Measurements from ENCODE around the gene DHRS9. TPM values are rescaled to one million over a fixed set of nuclear protein-coding genes. Genes with fewer than 3 reads are reported as not detected.

Gene DHRS9
- total and polyA plus RNA-seq, 2 of the 4 experiments (the other 2 are of a cell fraction), result not detected

DNA sequence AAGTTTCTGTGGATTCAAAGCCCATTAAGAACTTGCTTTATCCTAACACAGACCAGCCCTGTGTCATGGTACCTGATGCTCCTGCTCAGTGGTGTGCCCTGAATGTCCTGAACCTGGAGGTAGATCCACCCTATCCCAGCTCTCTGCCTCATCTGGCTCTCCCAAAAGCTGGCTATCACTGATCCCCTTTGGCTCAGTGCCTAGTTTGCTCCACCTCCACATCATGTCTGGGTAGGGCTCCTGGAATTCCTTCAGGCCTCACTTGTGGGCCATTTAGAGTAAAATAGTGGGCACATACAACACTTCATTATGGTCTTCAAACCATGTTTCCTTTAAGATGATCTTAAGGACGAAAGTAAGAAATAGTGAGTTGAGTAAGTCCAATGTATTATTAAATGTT is 33.5 kb upstream of the DHRS9 start:
- Histone ChIP-seq H3K9me1 (ENCODE audit: insufficient read depth, low read length) (no peaks in the 10 kb centered on the region), H3K9ac (ENCODE audit: low read depth, low read length) (no peak overlapping the region), H3K27me3 (ENCODE audit: control insufficient read depth, insufficient read depth, low read length) (no peaks in the 10 kb centered on the region), H3K56ac (ENCODE audit: extremely low read depth, insufficient read depth, low read length) (no peak overlapping the region), H2BK120ac (ENCODE audit: low read depth, low read length) (no peak overlapping the region), H3K9me3 (ENCODE audit: control insufficient read depth, insufficient read depth, low read length) (no peaks in the 10 kb centered on the region; the same call in 1 of the 2 replicates), H3K79me1 (ENCODE audit: low read depth in 1 of 2, low read length in 2 of 2) (no peaks in the 10 kb centered on the region), H2AK5ac (ENCODE audit: low read depth, low read length) (no peak overlapping the region), H3K4me3 (ENCODE audit: insufficient read depth, low read depth, low read length) (no peak overlapping the region), H3K4ac (ENCODE audit: low read depth, low read length) (no peak overlapping the region), H3K4me2 (ENCODE audit: low read depth, low read length) (no peak overlapping the region), H3K14ac (replicated peaks; ENCODE audit: low read depth, low read length) (no peak overlapping the region), H2BK20ac (ENCODE audit: low read depth, low read length) (no peak overlapping the region), H4K91ac (ENCODE audit: insufficient read depth, low read depth, low read length) (no peak overlapping the region), H4K5ac (ENCODE audit: low read depth, low read length) (no peak overlapping the region), H3K27ac (ENCODE audit: insufficient read depth, low read length) (no peak overlapping the region), H2BK15ac (ENCODE audit: low read depth, low read length) (no peak overlapping the region), H3K36me3 (ENCODE audit: control insufficient read depth, insufficient read depth, low read length) (no peaks in the 10 kb centered on the region), H2AFZ (replicated peaks; ENCODE audit: low read length, poor library complexity) (no peak overlapping the region), H3K4me1 (ENCODE audit: control insufficient read depth, insufficient read depth, low read length) (no peaks in the 10 kb centered on the region), H2BK5ac (ENCODE audit: low read depth, low read length, poor library complexity, severe bottlenecking) (no peak overlapping the region), H4K8ac (ENCODE audit: low read depth in 2 of 2, low read length in 2 of 2) (no peak overlapping the region), H3K18ac (ENCODE audit: low read depth, low read length) (no peak overlapping the region), H4K20me1 (ENCODE audit: insufficient read depth, low read length) (no peaks in the 10 kb centered on the region), H3K23ac (ENCODE audit: low read depth, low read length) (no peak overlapping the region), H2AK9ac (replicated peaks; ENCODE audit: low read depth, low read length, poor library complexity) (no peak overlapping the region)
- no TSS peak for BruUV-seq (replicated peaks)
- TF ChIP-seq CTCF (conservative IDR thresholded peaks at IDR 0.05; ENCODE audit: low read depth, low read length), result no peak
- no peak for TF ChIP-seq BHLHE40 (IDR thresholded peaks at IDR 0.05; ENCODE audit: low read depth, low read length)
- TF ChIP-seq CHD1 (IDR thresholded peaks at IDR 0.05; ENCODE audit: low read depth, low read length), result no peak
- no peak for TF ChIP-seq NFE2L2 (IDR thresholded peaks at IDR 0.05; ENCODE audit: low read depth, low read length)
- no peak for TF ChIP-seq RCOR1 (IDR thresholded peaks at IDR 0.05; ENCODE audit: insufficient replicate concordance, low read length)
- TF ChIP-seq MXI1 (IDR thresholded peaks at IDR 0.05; ENCODE audit: borderline replicate concordance, low read depth, low read length), result no peak
- TF ChIP-seq CEBPB (IDR thresholded peaks at IDR 0.05; ENCODE audit: low read depth, low read length), result no peak
- no peak for TF ChIP-seq ELK1 (IDR thresholded peaks at IDR 0.05; ENCODE audit: borderline replicate concordance, low read depth, low read length)
- TF ChIP-seq, protein P1, sequence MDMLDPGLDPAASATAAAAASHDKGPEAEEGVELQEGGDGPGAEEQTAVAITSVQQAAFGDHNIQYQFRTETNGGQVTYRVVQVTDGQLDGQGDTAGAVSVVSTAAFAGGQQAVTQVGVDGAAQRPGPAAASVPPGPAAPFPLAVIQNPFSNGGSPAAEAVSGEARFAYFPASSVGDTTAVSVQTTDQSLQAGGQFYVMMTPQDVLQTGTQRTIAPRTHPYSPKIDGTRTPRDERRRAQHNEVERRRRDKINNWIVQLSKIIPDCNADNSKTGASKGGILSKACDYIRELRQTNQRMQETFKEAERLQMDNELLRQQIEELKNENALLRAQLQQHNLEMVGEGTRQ (IDR thresholded peaks at IDR 0.05; ENCODE audit: low read depth, low read length), result no peak
- TF ChIP-seq MAZ (IDR thresholded peaks at IDR 0.05; ENCODE audit: borderline replicate concordance, low read depth, low read length), result no peak
- TF ChIP-seq MAFK (IDR thresholded peaks at IDR 0.05; ENCODE audit: low read depth, low read length), result no peak
- TF ChIP-seq RAD21 (IDR thresholded peaks at IDR 0.05; ENCODE audit: low read length), result no peak
- no peak for TF ChIP-seq POLR2A (IDR thresholded peaks at IDR 0.05; ENCODE audit: low read depth, low read length)
- no peak for TF ChIP-seq FOS (IDR thresholded peaks at IDR 0.05; ENCODE audit: low read depth, low read length)
- no peak for TF ChIP-seq SMC3 (IDR thresholded peaks at IDR 0.05; ENCODE audit: low read depth, low read length)
- no peak for TF ChIP-seq RFX5 (IDR thresholded peaks at IDR 0.05; ENCODE audit: low read depth, low read length)
- no CpG with 5 or more reads among the region's 1 CpG for WGBS, 2 experiments (ENCODE audit: extremely low coverage in 2 of 2, insufficient read length in 1 of 2)
- DNase-seq (no peak), ATAC-seq (ENCODE audit: low read depth) (no peak)
- ChIA-PET POLR2A (ENCODE audit: unreplicated experiment) (no interaction called here), CTCF (no interaction called here)
- intact Hi-C loops (cut with micrococcal nuclease), result no loop called here
- in situ Hi-C loops (cut with MboI; ENCODE audit: low sequenced_read_pairs), result no loop called here
- dilution Hi-C loops (cut with HindIII; ENCODE audit: low sequenced_read_pairs, unreplicated experiment), result no loop called here
